Endothelial cell of coronary artery (primary cell): Measurements from ENCODE around the gene SPTLC1. TPM values are rescaled to one million over a fixed set of nuclear protein-coding genes. Genes with fewer than 3 reads are reported as not detected.

Experiments
- total RNA-seq: library from RNA; depleted of rRNA; stranded (reverse); fragments of >200 nt; gene quantifications from 2 replicates; pipeline ENCODE4 v1.2.3, GENCODE V29; 2014

The SPTLC1 gene, protein sequence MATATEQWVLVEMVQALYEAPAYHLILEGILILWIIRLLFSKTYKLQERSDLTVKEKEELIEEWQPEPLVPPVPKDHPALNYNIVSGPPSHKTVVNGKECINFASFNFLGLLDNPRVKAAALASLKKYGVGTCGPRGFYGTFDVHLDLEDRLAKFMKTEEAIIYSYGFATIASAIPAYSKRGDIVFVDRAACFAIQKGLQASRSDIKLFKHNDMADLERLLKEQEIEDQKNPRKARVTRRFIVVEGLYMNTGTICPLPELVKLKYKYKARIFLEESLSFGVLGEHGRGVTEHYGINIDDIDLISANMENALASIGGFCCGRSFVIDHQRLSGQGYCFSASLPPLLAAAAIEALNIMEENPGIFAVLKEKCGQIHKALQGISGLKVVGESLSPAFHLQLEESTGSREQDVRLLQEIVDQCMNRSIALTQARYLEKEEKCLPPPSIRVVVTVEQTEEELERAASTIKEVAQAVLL
- total RNA-seq, result 84.9 and 108 TPM in 2 replicates

DNA sequence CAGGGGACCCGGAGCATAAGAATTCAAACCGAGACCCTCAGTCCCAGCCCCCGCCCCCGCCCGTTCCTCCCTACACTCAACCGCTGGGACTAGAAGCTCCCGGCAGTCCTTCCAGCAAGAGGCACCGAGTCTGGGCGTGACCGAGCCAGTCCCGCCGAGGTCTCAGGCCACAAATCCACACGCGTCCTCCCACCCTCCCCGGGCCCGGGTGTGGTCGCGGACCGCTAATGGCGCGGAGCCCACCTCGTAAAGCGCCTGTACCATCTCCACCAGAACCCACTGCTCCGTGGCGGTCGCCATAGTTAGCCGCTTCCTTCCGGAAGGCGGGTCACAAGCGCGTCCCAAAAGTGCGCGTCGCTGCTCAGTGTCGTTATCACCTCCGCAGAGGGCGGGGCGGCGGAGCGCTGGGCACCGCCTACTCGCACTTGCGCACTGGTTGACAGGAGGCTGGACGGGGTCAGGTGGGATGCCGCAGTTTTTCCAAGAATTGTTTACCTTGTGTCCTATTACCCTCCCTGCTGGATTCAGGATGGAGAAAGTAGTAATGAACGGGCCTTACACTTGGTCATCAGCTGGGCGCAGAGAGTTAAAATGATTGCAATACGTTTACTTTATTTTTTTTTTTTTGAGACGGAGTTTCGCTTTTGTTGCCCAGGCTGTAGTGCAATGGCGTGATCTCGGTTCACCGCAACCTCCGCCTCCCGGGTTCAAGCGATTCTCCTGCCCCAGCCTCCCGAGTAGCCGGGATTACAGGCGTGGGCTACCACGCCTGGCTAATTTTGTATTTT is at the start of gene SPTLC1:
TSS of gene SPTLC1 (minus strand) at position 343 of the 788 bp plus-strand sequence. CDS start at position 300, 43 bp downstream.

Other genes with a start within 250 kb of the SPTLC1 start
- gene ROR2, start 165.2 kb downstream of the SPTLC1 start, total RNA-seq, result not detected in 2 replicates
- 234 and 239 TPM in 2 replicates for gene IARS1, start 178.3 kb upstream of the SPTLC1 start, total RNA-seq
- gene NOL8, start 209.9 kb upstream of the SPTLC1 start, total RNA-seq, result 19.8 and 28.6 TPM in 2 replicates
- gene CENPP, start 210.5 kb upstream of the SPTLC1 start, total RNA-seq, result 2.0 and 4.1 TPM in 2 replicates